OCI-LY1 (cell line): ENCODE measurements around the gene GLTP.

Source experiments
- CTCF ChIP-seq: fragments of 200-600 bp; sonication (generic), shearing (Covaris generic); IDR thresholded peaks from 2 replicates; pipeline ENCODE4 v1.5.1; 2017; ENCODE audit warnings: mild to moderate bottlenecking, antibody characterized with exemption, low read length, moderate library complexity, mixed read lengths
- EZH2 ChIP-seq: fragments of 200-600 bp; sonication (generic), shearing (Covaris generic); IDR thresholded peaks from 2 replicates; pipeline ENCODE4 v1.8.0; 2017; ENCODE audit warnings: borderline replicate concordance, mixed run types, mild to moderate bottlenecking, antibody characterized with exemption, low read length, moderate library complexity, mixed read lengths

DNA sequence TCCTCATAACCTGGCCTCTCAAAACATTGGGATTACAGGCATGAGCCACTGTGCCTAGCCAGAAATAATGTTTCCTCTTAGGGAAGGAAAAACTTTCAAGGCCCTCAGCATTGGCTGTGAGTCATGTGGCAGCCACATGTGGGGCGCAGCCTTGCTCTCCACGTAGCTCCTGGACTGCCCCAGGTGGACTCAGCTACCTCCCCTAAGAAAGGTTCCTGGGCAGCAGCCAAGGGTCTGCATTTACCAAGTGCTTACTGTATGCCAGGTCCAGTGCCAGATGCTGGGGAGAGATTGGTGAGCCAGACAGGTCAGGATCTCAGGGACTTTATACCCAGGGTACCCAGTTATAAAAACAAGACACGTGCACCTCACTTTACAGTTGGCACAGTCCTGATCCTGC, 43.4 kb downstream of the GLTP start:
- TF ChIP-seq CTCF (no peak), EZH2 (no peak)
